Right hindlimb (tissue), 1 donor: ENCODE measurements around the gene NXNL2.
A peak's percentile ranks its signal among the peaks of the same experiment; 100 is the strongest.

Experiments
- DNase-seq: peaks from one replicate; pipeline ENCODE4 v3.0.0-alpha.2; 2018

NXNL2 gene

DNA sequence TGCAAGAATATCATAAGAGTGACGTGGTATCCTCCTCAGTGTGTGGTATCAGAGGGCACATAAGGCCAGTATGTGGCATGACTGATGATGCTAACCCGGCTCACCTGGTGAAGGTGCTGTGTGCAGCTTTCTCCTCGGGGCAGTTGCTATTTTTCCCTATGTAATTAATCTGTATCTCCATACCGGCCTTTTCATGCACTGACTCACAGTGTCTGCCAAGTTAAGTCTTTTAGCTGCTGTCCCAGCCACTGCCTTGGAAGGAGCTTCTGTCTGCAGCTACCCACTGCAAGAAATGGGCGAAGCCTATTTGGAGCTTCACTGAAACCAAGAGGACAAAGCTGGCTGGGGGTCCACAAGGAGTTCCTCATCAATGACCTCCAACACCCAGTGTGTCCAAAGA, 46.0 kb downstream of the NXNL2 start:
- no peak for DNase-seq

DNA sequence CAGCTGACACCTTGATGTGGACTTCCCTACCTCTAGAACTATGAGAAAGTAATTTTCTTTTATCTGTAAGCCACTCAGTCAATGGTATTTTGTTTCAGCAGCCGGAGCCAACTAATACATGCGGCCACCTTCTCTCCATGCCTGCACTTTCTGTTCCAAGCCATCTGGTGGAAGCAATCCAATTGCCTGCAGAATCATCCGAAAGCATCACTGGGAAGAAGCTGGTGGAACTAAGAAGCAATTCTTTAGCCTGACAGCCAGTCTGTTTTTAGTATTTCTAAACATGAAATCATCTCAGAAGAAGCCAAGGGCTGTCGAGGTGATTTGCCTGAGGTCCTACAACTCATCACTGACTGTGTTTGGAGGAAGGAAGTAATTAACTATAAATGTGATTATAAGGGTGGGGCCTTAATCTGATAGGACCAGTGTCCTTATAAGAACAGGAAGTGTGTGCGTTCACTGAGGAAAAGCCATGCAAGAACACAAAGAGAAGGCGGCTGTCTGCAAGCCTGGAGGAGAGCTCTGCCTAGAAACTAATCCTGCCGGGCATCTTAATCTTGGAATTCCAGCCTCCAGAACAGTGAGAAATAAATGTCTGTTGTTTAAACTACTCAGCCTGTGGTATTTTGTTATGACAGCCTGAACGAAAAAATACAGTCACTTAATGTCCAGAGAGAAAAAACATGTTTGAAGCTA, 49.1 kb downstream of the NXNL2 start:
- no peak for DNase-seq

DNA sequence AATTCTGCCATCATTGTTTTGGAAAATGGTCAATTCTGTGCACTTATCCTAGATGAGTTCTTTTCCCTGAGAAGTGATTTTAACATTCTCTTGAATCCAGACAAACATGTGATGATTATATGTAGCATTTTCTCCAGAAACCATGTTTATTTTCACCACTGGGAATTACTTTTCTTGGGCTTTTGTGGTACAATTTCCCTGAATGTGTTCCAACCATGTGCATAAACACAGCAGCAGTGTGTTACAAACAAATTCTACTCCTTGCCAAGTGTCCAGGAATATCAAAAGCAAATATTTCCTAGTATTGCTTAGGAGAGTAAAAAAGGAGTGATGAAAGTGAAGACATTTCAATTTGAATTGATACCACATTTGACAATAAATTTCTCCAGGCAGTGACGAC, 50.4 kb downstream of the NXNL2 start:
- DNase-seq, result no peak

DNA sequence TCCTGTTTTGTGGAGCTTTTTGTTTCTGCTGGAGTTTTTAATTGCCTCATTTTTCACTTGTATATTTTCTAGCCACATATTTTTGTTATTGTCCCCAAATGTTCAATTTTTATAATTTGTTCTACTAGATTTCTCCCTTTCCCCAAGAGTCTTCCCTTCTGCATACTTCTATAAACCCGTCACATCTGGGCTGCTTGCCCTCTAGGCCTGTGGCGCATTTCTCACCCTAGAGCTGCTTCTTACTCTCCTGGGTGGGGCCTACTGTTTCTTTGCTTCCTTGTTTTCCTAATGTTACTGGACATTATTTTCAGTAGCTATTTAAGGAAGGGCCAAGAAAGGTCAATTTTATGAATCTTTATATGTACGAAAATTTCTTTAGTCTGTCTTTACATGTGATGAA, 51.5 kb downstream of the NXNL2 start:
- DNase-seq, result no peak

DNA sequence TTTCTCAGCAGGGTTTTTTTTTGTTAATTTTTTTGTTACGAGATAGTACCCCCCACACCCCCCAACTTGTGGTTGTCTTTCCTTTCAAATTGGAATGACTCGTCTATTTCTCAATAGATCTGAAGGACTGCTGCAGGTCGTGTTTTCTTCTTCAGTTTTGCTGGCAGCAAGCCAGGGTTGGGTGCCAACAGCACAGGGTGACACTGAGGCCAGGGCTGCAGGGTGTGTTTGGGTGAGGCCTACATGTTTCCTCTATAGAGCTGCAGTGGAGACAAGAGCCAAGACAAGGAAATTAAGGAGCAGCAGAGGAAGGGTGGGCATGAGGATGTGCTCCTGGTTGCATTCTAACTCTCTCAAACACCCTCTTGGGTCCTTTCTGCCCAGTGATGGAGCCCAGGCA, 52.2 kb downstream of the NXNL2 start:
- no peak for DNase-seq

DNA sequence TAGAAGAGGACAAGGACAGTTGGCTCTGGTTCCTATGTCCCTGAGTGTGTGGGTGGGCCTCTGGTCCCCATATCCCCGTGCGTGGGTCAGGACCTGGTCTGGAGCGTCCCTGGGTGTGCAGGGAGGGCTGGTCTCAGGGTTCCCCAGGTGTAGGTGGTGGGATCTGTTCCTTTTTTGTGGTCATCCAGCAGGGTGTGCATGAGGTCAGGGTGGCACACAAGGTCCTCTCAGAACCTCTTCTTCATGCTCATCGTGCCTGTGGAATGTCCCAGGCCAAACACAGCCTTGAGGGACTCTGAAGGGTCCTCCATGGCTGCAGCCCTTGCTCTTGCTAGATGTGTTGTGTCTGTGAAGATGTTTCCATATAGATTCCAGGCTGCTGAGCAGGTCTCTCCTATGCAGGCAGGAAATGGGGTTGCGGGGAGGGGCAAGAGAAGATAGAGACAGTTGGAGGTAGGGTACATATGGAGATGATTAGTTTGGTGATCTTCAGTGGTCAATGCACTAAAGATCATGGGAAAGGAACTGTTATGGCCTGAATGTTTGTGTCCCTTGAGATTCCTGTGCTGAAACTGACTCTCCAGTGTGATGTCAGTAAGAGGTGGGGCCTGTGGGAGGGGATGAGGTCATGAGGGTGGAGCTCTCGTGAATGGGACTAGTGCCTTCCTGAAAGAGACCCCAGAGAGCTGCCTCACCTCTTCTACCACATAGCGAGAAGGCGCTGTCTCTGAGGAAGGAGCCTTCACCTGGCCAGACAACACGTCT, 53.1 kb downstream of the NXNL2 start:
- DNase-seq, result no peak

DNA sequence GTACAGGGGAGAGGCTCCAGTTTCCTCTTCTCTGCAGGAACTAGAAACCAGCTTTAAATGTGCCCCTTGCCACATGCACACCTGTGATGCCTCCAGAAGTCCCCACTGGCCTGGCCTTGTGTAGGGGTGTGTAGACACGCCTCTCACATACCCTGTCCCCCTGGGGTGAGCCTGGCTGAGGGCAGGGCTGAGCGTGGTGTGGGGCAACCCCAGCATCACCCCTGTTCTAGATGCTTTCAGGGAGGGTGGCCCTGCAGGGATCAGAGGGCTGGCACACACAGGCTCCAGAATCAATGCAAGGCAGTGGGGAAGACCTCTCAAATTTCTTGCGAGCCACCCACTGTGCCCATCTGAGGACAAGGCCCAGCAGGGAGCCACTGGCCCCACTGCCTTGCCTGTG, 54.7 kb downstream of the NXNL2 start:
- DNase-seq, result no peak

DNA sequence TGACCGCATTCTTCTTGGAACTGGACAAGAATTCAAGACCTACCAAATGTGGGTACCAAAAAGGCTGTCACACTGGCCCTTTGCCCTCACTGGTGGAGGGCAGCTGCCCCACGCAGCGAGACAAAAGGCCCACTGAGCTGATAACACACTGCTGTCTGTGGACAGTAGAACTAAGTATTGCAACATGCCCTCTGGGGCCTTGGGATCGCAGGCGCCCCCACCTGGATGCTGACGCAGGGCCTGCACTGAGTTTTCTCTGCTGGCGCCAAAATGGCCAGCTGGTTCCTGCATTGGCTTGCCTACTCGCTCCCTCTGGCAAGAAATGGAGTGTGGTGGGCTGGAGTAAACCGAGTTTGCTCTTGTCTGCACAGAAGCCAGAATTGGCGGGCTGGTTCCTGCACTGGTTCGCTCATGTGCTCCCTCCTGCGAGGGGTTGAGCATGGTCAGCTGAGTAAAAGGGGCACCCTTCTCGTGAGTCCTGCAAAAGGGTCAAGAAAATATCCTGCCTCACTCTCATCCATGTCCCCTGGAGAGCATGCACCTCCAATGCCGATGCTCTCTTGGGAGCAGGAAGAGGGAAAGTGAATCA, 55.7 kb downstream of the NXNL2 start:
- no peak for DNase-seq

DNA sequence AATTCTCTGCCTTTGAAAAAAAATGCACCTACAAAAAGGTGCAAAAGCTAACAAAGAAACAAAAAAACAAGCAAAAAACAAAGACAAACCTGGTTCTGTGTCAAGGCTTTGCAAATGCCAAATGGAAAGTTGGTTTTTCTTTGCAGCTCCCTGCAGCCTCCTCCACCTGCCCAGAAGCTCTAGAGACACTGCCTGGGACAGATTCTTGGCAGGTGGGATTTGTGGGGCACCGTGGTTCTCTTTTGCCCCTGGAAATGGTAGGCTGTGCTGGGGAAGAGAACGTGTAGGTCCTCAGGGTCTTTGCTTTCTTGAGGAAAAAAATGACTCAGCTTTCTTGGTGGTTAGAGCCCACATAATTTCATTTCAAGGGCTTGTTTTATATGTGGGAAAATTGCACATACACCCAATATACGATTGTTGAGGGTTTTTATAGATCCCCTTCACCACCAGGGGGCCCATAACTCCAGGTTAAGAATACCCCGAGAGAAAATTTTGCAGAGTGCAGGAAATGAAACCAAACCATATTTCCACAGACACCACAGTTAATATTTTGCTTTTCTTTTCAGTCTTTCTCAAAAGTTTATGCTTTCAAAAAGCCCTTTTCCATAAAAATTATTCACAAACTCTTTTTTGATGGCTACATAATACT, 58.7 kb downstream of the NXNL2 start:
- DNase-seq, result peak; percentile 70
